ENCODE measurements around the gene NYAP1.
"Not testable (repeated sequence)": the region's sequence is repeated elsewhere in the genome, so short reads cannot be mapped to it uniquely, and the experiment has no call there.

NYAP1 gene

GRCh38 chr7:100483722-100484672, at the start of gene NYAP1:
Gene NYAP1, plus strand, starts transcription at chr7:100483927. Its CDS starts 1,385 bp downstream, at chr7:100485312.
- DNase-seq (ENCODE audit: low read depth in 2 of 2) = peak in 1 of 2 donors; percentile 28

DNA sequence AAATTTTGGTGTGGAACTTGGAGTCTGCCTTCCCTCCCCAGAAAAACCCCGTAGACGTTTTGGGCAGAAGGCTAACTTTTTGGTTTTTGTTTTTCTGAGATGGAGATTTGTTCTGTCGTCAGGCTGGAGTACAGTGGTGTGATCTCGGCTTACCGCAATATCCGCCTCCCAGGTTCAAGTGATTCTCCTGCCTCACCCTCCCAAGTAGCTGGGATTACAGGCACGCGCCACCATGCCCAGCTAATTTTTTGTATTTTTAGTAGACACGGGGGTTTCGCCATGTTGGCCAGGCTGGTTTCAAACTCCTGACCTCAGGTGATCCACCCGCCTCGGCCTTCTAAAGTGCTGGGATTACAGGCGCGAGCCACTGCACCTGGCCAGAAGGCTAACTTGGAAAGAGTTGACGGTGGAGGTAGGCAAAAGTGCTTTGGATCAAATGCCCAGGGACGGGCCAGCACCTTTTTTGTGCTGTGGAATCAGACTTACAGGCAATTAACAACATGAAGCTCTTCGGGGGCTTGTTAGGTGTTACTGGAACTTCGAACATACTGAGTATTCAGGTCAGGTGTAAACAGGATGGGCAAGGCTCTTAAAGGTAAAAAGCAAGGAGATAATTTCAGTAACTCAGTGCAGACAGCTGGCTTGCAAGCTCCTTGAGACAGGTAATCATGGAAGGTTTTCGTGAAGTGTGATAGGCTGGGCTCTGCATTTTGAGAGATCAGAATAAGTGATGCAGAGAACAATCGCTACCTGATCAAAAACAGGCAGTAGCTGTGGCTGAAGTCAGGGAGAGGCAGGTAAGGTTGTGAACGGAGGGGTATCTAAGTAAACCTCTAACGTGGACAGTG, 49.2 kb upstream of the NYAP1 start:
- no peak for DNase-seq (ENCODE audit: low read depth in 2 of 2)

GRCh38 chr7:100435401-100436304, 48.1 kb upstream of the NYAP1 start:
- DNase-seq (ENCODE audit: low read depth in 2 of 2) = no peak

DNA sequence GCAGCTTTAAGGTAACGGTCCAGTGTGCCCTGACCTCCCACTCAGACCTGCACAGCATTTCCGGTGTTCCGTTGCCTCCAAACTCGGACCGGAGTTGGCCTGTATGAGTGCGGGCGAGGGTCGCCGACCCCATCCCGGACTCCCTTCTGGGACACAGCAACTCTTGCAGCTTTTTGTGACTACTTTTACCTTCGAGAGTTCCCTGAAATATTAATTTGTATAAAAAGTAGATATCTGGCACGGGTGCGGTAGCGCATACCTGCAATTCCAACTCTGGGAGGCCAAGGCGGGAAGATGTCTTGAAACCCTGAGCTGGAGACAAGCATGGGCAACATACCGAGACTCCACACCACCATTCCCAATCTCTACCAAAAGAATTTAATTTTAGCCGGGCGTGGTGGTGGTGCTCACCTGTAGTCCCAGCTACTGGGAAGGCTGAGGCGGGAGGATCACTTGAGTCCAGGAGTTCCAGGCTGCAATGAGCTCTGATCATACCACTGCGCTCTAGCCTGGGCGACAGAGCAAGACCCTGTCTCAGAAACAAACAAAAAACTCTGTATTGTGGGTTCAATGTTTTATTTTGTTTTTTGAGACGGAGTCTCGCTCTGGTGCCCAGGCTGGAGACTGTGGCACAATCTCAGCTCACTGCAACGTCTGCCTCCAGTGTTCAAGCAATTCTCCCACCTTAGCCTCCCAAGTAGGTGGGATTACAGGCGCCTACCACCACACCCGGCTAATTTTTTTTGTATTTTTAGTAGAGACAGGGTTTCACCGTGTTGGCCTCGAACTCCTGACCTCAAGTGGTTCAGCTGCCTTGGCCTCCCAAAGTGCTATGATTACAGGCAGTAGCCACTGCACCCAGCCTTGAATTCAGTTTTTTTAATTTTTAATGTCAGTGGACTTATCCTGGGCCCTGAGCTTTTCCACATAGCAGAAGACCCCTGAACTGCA, 46.3 kb upstream of the NYAP1 start:
- no peak for DNase-seq (ENCODE audit: low read depth in 2 of 2)

GRCh38 chr7:100438172-100438571, 45.6 kb upstream of the NYAP1 start:
- no peak for DNase-seq (ENCODE audit: low read depth in 2 of 2)

- DNase-seq (ENCODE audit: low read depth in 2 of 2) = not testable (repeated sequence)
Measured at GRCh38 chr7:100438731-100439130, 45.0 kb upstream of the NYAP1 start.

GRCh38 chr7:100439244-100439643, 44.5 kb upstream of the NYAP1 start:
- DNase-seq (ENCODE audit: low read depth in 2 of 2) = not testable (repeated sequence)

DNA sequence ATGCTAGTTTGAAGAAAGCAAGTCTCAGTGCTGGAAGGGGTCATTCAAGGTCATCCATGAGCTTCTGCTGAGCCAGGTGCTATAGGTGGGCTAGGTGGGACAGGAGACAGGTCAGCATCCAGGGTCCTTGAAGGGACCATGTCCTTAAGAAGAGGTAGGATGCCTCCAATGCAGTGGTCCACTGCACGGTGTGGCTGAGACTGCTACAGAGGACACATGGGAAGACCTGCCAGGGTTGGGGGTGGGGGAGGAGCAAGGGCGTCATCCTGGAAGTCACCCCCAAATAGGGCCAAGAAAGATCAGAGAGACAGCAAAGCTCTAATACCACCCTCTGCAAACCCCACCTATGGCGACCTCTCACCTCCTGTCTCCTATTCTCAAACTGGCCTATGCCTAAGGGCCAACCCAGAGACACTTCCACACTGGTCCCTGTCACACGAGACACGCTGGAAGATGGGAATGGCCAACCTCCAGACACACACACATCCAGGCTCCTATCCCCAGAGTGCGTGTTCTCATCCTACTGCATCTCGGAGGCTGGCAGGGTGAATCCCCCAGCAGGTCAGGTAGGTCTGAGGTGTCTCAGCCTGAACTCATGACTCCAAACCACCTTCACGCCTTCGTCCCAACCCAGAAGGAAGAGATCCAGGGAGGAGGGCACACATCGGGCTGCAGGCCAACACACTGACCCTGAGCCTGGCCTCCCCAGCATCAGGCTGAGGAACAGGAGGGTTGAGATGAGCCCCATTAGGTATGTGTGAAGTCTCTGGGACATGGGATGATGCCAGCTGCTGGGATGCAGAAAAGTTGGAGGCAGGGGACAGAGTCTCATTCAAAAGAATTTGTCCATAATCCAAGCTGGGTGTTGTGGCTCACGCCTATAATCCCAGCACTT, 41.8 kb upstream of the NYAP1 start:
- no peak for DNase-seq (ENCODE audit: low read depth in 2 of 2)

DNA sequence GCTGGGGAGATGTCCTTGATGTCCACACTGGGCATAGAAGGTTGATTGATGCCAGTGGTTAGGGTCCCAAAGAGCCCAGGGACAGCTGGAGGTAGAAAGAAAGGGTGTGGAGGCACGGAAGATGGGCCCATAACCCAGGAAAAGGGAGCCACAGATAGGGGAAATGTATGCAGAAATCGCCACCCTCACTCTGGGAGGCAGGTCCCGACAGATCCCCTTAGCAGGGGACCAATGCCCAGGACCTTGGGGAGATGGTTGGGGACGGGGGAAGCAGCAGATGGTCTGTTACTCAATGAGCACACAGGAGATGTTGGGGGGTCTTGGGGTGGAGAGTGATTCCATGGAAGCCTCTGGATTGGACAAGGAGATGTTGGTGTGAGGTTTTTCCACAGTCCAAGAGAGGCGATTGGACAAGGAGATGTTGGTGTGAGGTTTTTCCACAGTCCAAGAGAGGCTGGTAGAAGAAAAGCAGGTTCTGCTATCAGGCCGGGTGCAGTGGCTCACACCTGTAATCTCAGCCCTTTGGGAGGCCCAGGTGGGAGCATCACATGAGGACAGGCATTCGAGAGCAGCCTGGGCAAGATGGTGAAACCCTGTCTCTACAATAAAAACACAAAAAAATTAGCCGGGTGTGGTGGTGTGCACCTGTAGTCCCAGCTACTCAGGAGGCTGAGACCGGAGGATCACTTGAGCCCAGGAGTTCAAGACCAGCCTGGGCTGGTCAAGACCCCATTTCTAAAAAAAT, 40.5 kb upstream of the NYAP1 start:
- no peak for DNase-seq (ENCODE audit: low read depth in 2 of 2)

DNA sequence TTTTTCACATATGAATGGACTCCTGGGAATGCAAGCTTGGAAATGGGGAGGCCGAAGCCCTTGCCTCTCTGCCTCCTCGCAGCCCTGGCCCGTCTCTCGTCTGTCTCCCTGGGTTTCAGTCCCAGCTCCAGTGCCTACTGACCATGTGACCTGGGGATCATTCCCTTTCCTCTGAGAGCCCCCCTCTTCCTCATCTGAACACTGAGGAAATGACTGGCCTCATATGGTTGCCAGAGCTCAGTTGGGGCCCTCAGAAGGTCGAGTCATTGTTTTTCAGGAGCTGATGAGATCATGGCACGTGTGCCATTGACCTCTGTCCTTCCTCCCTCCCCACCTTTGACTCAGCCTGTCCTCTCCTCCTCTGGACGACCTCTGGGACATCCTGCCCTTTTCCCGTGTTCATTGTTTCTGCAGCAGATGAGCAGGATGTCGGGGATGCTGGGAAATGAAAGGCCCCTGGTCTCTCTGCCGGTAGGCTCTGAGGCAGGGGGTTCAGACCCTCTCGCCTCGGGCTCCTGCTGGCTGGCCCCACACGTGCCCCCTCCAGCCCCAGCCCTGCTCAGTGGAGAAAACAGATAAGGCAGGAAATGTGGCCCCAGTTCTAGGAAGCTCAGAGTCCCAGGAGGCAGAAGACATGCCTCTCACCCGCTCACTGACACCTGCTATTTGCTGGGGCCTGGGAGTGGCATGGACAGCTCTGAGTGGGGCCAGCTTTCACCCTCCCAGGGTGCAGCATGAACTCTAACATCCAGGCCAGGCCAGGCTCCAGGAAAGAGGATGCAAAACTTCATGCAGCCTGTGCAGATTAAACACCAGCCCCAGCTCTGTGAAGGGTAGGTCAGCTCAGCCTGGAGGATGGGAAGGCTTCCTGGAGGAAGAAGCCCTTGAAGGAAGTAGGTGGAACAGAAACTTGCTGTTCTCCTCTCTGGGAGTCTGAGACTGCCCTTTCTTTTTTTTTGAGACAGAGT, 39.1 kb upstream of the NYAP1 start:
- no peak for DNase-seq (ENCODE audit: low read depth in 2 of 2)

DNA sequence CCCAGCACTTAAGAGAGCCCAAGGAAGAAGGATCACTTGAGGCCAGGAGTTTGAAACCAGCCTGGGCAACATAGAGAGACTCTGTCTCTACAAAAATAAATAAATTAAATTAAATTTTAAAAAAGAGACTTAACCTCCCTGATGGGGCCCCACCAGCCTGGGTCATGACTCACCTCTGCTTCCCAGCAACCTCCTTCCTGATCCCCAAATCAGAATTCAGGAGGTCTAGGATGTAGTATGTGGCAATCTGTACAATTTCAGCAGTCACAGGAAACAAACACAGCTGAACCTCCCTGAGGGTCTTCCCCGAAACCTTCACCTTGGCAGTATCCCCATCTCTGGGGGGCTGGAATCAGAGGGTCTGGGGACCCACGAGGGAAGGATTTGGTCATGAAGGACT, 37.7 kb upstream of the NYAP1 start:
- DNase-seq (ENCODE audit: low read depth in 2 of 2) = no peak

- DNase-seq (ENCODE audit: low read depth in 2 of 2) = not testable (repeated sequence)
Measured at GRCh38 chr7:100447363-100447762, 36.4 kb upstream of the NYAP1 start.

GRCh38 chr7:100449190-100449795, 34.4 kb upstream of the NYAP1 start:
- DNase-seq (ENCODE audit: low read depth in 2 of 2) = no peak

DNA sequence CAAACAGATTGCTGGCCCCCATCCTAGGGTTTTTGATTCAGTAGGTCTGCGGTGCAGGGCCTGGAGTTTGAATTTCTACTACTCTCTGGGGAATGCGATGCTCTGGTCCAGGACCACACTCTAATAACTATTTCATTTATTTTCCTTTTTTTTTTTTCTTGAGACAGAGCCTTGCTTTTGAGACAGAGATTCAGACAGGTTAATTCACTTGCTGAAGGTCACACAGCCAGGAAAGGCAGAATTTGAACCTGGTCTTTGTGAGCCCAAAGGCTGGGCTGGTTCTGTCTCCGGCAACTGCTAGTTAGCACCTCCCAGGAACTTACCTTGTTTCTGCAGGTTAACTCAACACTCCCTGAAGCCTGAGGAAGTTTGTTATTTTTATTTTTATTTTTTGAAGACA, 31.2 kb upstream of the NYAP1 start:
- DNase-seq (ENCODE audit: low read depth in 2 of 2) = no peak

DNA sequence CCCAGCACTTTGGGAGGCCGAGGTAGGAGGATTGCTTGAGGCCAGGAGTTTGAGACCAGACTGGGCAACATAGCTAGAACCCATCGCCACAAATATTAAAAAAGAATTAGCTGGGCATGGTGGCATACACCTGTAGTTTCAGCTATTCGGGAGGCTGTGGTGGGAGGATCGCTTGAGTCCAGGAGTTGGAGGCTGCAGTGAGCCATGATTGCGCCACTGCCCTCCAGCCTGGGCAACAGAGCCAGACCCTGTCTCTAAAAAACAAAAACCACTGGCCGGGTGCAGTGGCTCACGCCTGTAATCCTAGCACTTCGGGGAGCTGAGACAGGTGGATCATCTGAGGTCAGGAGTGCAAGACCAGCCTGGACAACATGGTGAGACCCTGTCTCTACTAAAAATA, 29.9 kb upstream of the NYAP1 start:
- DNase-seq (ENCODE audit: low read depth in 2 of 2) = not testable (repeated sequence)

GRCh38 chr7:100455206-100455605, 28.5 kb upstream of the NYAP1 start:
- DNase-seq (ENCODE audit: low read depth in 2 of 2) = no peak

GRCh38 chr7:100456562-100456961, 27.2 kb upstream of the NYAP1 start:
- no peak for DNase-seq (ENCODE audit: low read depth in 2 of 2)
